ENCODE data around the gene PTPRD.

Gene PTPRD

DNA sequence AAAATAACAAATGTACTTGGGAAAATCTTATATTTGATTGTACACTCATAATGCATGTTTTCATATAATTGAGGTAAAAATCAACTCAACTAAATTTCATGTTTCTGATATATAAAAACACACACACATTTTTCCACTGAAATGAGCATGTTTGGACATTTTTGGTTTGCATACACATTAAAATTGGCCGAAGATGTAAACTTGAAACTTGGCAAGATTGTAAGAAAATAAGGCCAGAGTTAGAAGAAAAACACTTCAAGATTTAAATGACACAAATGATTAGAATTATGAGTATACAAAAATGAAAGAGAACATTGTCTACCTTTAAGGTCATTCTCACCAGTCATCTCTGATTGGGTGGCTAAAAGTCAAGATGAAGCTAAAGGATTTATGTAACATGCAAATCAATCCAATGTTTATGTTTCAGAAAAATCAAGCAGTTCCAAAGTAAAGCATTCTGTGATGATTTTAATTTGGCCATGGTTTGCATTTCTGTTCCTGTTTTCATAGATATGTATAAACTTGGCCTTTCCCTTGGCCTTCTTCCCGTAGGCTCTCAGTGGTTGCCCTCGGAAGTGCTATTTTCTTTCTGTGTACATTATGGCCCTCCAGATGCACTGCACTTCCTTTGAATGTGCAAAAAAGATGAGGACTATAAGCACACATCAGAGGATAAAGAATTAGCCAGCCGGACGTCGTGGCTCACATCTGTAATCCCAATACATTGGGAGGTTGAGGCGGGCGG, 1707.9 kb downstream of the PTPRD start:
- no peak for DNase-seq (ENCODE audit: low read depth in 2 of 2)

DNA sequence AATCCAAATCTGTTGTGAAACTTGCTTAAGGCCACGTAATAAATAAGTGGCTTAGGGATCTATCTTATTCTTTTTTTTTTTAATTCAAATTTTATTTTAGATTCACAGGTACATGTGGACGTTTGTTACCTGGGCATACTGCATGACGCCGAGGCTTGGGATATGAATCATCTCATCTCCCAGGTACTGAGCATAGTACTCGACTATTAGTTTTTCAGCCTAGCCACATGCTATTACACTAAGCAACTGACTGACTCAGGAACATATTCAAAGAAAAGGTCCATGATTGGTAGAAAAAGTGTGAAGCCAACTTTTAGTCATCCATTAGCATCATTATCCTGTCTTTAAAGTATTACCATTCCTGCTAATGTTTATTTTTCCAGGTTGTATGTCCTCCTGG, 1709.7 kb downstream of the PTPRD start:
- no peak for DNase-seq (ENCODE audit: low read depth in 2 of 2)

DNA sequence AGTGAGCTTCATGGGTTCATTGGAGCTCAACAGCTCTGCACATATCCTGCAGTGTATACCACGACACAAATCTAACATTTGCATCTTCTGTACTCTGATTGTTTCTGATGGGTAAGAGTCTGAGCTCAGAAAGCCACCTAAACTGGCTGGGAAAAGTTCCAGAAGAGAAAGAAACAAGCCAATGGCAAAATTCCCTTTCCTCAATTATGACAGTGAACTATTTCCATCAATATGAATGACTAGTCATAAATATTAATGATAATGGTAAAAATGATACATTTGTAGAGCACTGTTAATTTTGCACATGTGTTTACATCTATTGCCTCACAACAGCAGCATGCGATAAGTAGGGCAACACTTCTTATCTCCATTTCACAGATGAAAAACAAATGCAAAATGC, 1711.7 kb downstream of the PTPRD start:
- no peak for DNase-seq (ENCODE audit: low read depth in 2 of 2)

GRCh38 chr9:8899511-8899910, 1713.3 kb downstream of the PTPRD start:
- no peak for DNase-seq (ENCODE audit: low read depth in 2 of 2)

GRCh38 chr9:8895861-8896224, 1717.0 kb downstream of the PTPRD start:
- peak; percentile 24 to 25 for DNase-seq (ENCODE audit: low read depth in 2 of 2)

DNA sequence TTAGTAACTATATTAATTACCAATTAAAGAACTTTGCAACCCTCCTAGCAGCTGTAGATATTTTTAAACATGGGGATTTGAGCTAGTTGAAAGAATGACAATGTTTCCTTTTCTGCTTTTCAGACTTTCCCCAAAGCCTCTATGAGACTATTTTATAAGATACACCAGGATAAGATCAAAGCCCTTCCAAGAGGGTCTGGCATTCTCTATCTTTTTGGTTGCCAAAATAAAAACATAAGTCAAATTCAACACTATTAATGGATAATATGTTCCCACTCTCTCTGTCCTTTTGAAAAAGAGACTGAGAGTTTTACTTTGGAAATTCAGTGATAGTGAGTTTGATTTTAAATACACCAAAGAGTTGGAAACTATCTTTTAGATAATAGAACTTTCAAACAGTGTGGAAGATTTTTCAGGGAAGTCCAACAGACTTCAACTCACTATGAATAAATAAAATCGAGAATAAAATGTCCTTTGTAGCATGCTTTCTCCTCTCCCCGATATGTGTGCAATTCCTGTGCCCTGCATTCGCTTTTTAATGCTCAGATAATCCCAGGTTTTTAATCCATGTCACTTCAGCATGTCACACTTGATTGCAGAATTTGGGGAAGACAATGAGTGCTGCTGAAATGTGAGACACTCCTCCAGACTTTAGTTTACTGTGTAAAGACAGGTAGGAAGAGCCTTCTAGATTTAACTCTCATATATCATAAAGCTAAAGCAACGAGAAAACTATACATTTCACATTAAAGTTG, 1717.5 kb downstream of the PTPRD start:
- DNase-seq (ENCODE audit: low read depth in 2 of 2): no peak

GRCh38 chr9:8890695-8891094, 1722.1 kb downstream of the PTPRD start:
- no peak for DNase-seq (ENCODE audit: low read depth in 2 of 2)

GRCh38 chr9:8889100-8889499, 1723.7 kb downstream of the PTPRD start:
- no peak for DNase-seq (ENCODE audit: low read depth in 2 of 2)

DNA sequence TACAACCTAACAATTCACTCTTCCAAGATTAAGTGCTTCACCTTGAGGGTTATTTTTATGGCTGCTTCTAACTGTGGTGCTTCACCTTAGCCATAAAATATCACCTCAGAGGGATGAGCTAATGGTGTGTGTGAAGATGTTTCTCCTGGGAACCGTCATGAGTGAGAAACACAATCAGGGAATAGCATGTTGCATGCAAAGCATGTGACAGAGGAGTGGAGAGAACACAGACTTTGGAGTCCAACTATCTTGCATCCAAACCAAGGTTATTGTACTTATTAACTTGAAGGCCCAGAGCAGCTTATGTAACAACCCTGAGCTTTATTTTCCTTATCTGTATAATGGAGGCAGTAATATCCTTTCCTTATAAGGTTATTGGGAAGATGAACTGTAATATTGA, 1724.2 kb downstream of the PTPRD start:
- no peak for DNase-seq (ENCODE audit: low read depth in 2 of 2)

- no peak for DNase-seq (ENCODE audit: low read depth in 2 of 2)
These were observed 1725.4 kb downstream of the PTPRD start for GRCh38 chr9:8887369-8887768.

DNA sequence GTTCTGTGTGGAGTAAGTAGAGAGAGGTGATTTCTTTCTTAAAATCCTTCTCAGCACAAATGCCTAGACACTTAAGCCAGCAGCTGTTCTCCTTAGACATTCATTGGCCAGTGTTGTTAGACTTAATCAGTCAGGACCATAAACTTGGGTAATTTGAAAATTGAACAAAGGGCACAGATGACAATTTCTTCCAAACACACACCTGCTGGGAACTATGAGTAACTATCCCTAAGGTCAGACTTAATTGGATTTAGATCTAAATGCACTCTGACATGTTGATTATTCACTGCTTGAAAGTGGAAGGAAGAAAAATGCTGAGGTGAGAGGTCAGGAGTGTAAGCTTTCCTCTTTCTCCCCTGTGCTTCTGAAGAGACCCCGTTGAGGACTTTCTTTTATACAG, 1729.5 kb downstream of the PTPRD start:
- no peak for DNase-seq (ENCODE audit: low read depth in 2 of 2)

- no peak for DNase-seq (ENCODE audit: low read depth in 2 of 2)
These were observed 1732.7 kb downstream of the PTPRD start for GRCh38 chr9:8880060-8880459.

- DNase-seq (ENCODE audit: low read depth in 2 of 2): no peak
These were observed 1733.5 kb downstream of the PTPRD start for GRCh38 chr9:8879284-8879683.

GRCh38 chr9:8877753-8878494, 1734.9 kb downstream of the PTPRD start:
- no peak for DNase-seq (ENCODE audit: low read depth in 2 of 2)

DNA sequence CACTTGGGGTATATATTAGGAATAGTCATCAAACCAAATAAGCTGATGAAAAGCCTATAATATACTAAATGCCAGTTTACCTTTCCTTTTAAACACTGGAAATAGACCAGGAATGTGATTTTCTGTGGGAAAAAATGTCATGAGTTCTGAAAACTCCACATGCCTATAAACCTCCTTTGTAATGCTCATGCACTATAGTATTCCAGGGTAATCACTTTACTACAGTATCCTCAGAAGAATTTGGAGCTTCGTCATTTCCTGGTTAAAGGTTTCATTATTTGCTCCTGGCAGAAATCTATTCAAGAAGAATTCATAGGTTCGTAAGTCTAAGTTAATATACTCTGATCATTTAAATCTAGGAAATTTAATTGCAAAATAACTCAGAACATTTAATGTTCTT, 1736.5 kb downstream of the PTPRD start:
- DNase-seq (ENCODE audit: low read depth in 2 of 2): no peak

- DNase-seq (ENCODE audit: low read depth in 2 of 2): no peak
These were observed 1738.3 kb downstream of the PTPRD start for GRCh38 chr9:8874482-8874881.

GRCh38 chr9:8872802-8873201, 1740.0 kb downstream of the PTPRD start:
- DNase-seq (ENCODE audit: low read depth in 2 of 2): no peak

DNA sequence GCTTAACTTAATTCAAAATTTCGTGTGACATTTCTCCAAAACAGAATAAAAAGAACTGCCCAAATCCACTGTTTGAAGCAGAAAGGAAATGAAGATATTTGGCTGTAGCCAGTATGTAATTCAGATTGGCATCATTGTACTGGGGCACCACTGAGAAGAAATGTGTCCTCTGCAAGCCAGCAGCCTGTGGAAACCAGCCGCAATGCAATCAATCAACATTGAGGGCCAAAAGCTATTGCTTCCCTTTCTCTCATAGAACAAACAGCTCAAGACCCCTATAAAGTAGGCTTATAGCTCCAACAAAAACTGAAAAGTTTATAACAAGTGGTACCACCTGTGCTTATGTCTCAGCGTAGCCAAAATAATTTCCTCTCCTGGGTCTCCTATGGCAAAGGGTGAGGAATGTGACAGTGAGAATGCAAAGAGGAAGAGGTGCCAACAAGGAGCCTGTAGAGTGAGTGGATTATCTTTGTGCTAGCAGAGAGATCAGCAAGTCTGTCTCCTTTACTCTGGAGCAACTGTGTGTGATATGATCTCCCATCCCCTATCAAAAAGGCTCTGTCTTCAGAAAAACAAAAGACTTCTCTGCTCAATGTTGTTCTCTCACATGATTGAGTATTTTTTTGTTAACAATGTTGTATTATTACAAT, 1740.9 kb downstream of the PTPRD start:
- DNase-seq (ENCODE audit: low read depth in 2 of 2): no peak

- DNase-seq (ENCODE audit: low read depth in 2 of 2): no peak
These were observed 1741.4 kb downstream of the PTPRD start for GRCh38 chr9:8871396-8871795.

GRCh38 chr9:8869812-8870211, 1743.0 kb downstream of the PTPRD start:
- no peak for DNase-seq (ENCODE audit: low read depth in 2 of 2)

DNA sequence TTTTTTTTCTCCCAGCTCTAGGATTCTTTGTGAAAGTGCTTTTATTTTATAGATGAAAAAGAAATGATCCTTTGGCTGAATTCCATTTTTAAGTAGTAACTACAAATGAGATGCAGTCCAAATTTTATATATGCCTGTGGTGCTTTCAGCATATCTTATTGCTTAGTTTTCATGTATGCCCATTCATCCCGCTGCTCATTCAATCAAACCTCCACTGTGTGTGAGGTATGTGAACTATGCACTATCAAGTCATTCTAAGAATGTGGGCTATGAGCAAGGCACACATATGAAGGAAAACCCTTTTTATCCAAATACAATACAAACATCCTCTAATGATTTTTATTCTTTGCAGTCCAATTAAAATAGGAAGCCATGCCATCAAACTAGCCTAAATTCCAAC, 1744.2 kb downstream of the PTPRD start:
- peak; percentile 40 to 50 for DNase-seq (ENCODE audit: low read depth in 2 of 2)

- DNase-seq (ENCODE audit: low read depth in 2 of 2): no peak
These were observed 1745.7 kb downstream of the PTPRD start for GRCh38 chr9:8867148-8867547.
